ENCODE measurements around the gene CEP128.

The CEP128 gene

DNA sequence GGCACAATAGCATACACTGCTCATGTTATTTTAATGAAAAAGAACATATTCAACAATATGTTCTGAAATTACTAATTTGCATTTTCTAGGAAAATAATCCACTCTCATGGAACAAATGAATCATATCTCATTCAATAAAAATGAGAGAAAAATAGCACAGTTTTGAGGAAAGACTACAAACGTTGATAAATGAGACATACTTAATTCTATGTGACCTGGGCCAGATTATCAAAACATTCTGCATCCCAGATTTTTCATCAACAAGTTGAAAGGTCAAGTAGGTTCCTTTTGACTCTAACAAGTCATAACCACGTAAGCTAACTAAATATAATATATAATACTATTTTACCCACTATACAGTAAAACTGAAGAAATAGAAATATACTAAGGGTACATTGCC, 296.7 kb downstream of the CEP128 start:
- no peak for DNase-seq
- no peaks in the 10 kb centered on the region for H3K36me3 ChIP-seq (ENCODE audit: control insufficient read depth in 1 of 2, insufficient read depth in 2 of 2, low read length in 2 of 2)
- H4K8ac ChIP-seq (ENCODE audit: low read depth, low read length): no peak overlapping the region
- no CpG with 5 or more reads among the region's 2 CpGs for WGBS (ENCODE audit: extremely low coverage, insufficient coverage, insufficient read length)
- no peak overlapping the region for H3K4me2 ChIP-seq (ENCODE audit: low read length)
- H3K23ac ChIP-seq (ENCODE audit: low read length): no peak overlapping the region
- no peak overlapping the region for H3K27ac ChIP-seq (ENCODE audit: low read depth, low read length)
- no peaks in the 10 kb centered on the region for H3K79me2 ChIP-seq (ENCODE audit: control insufficient read depth, insufficient read depth, low read length, poor library complexity)
- H4K91ac ChIP-seq (ENCODE audit: low read depth, low read length): no peak overlapping the region
- peaks cover 2% of the 10 kb centered on the region for H3K9me3 ChIP-seq (ENCODE audit: insufficient read depth, low read depth, low read length)
- no peaks in the 10 kb centered on the region for H3K79me1 ChIP-seq (ENCODE audit: low read length)
- no peak overlapping the region for H3K14ac ChIP-seq (ENCODE audit: low read length)
- no peak overlapping the region for H3K9ac ChIP-seq (ENCODE audit: low read length)
- H3K4me3 ChIP-seq (ENCODE audit: low read depth, low read length): no peak overlapping the region
- H3K4me1 ChIP-seq (ENCODE audit: control insufficient read depth in 1 of 2, insufficient read depth in 2 of 2, low read length in 2 of 2): no peaks in the 10 kb centered on the region
- no peak overlapping the region for H3K4ac ChIP-seq (ENCODE audit: low read depth, low read length)
- H2AFZ ChIP-seq (ENCODE audit: insufficient read depth, low read length, poor library complexity): no peak overlapping the region
- no peak overlapping the region for H2BK12ac ChIP-seq (ENCODE audit: low read length)
- H4K12ac ChIP-seq (ENCODE audit: low read depth, low read length): no peak overlapping the region
- H3K18ac ChIP-seq (ENCODE audit: low read length): no peak overlapping the region
- no peak overlapping the region for H2BK120ac ChIP-seq (ENCODE audit: insufficient read depth, low read length, poor library complexity)
- H3K27me3 ChIP-seq (ENCODE audit: insufficient read depth, low read length): no peaks in the 10 kb centered on the region
- H2BK5ac ChIP-seq (ENCODE audit: low read depth, low read length, poor library complexity): no peak overlapping the region
- H2AK5ac ChIP-seq (ENCODE audit: low read length): no peak overlapping the region

DNA sequence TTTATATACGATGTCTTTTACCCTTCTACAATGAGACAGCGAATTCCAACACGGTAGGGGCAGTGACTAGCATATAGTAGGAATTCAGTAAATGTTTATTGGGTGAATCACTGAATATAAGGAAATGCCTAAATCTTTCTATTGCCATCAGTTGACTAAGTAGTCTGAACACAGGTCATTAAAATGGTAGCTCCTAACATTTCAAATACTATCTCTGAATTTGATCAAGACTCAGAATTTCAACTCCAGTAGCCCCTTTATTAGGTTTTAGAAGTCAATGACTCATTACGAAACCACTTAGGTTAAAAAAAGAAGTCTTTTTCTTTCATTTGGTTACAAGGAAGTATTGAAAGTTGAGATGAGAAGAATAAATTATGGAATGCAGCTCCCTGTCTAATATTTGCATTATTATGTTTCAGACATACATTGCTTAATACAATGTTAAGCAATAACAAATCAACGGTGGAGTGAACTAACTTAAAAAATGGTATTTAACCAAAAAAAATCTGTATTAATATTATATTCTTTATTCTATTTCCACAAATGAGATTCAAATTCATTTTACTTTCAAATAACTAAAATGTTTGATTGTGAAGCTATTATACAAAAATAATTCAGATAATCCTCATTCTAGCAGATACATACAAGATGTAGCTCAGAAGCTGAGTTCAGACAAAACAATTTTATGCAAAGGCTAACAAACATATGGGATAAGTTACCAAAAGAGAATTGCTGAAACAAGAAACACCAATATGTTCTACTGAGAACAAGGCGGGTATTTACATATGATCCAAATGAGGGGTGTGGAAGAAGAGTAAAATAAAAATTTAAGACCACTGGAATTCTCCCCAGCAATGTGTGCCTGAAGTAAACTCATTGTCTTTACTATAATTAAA, 302.7 kb downstream of the CEP128 start:
- no peak overlapping the region for H3K23ac ChIP-seq (ENCODE audit: low read length)
- H2BK120ac ChIP-seq (ENCODE audit: insufficient read depth, low read length, poor library complexity): no peak overlapping the region
- no peak overlapping the region for H3K14ac ChIP-seq (ENCODE audit: low read length)
- no peaks in the 10 kb centered on the region for H3K36me3 ChIP-seq (ENCODE audit: control insufficient read depth in 1 of 2, insufficient read depth in 2 of 2, low read length in 2 of 2)
- peaks cover 2% of the 10 kb centered on the region for H3K9me3 ChIP-seq (ENCODE audit: insufficient read depth, low read depth, low read length)
- no peak overlapping the region for H4K91ac ChIP-seq (ENCODE audit: low read depth, low read length)
- peaks cover 0 to 2% of the 10 kb centered on the region in 2 experiments for H3K4me1 ChIP-seq (ENCODE audit: control insufficient read depth in 1 of 2, insufficient read depth in 2 of 2, low read length in 2 of 2)
- H2AFZ ChIP-seq (ENCODE audit: insufficient read depth, low read length, poor library complexity): no peak overlapping the region
- no peak overlapping the region for H3K18ac ChIP-seq (ENCODE audit: low read length)
- no peak overlapping the region for H3K4me2 ChIP-seq (ENCODE audit: low read length)
- no peak overlapping the region for H2BK12ac ChIP-seq (ENCODE audit: low read length)
- no peak overlapping the region for H4K8ac ChIP-seq (ENCODE audit: low read depth, low read length)
- no peak overlapping the region for H3K4ac ChIP-seq (ENCODE audit: low read depth, low read length)
- no peak overlapping the region for H2BK5ac ChIP-seq (ENCODE audit: low read depth, low read length, poor library complexity)
- H2AK5ac ChIP-seq (ENCODE audit: low read length): no peak overlapping the region
- H3K27me3 ChIP-seq (ENCODE audit: insufficient read depth, low read length): no peaks in the 10 kb centered on the region
- no peak overlapping the region for H3K27ac ChIP-seq (ENCODE audit: low read depth, low read length)
- no CpG with 5 or more reads among the region's 6 CpGs for WGBS (ENCODE audit: extremely low coverage, insufficient coverage, insufficient read length)
- DNase-seq: peak; percentile 38 to 84
- H3K9ac ChIP-seq (ENCODE audit: low read length): no peak overlapping the region
- H3K79me1 ChIP-seq (ENCODE audit: low read length): no peaks in the 10 kb centered on the region
- no peaks in the 10 kb centered on the region for H3K79me2 ChIP-seq (ENCODE audit: control insufficient read depth, insufficient read depth, low read length, poor library complexity)
- no peak overlapping the region for H4K12ac ChIP-seq (ENCODE audit: low read depth, low read length)
- no peak overlapping the region for H3K4me3 ChIP-seq (ENCODE audit: low read depth, low read length)

DNA sequence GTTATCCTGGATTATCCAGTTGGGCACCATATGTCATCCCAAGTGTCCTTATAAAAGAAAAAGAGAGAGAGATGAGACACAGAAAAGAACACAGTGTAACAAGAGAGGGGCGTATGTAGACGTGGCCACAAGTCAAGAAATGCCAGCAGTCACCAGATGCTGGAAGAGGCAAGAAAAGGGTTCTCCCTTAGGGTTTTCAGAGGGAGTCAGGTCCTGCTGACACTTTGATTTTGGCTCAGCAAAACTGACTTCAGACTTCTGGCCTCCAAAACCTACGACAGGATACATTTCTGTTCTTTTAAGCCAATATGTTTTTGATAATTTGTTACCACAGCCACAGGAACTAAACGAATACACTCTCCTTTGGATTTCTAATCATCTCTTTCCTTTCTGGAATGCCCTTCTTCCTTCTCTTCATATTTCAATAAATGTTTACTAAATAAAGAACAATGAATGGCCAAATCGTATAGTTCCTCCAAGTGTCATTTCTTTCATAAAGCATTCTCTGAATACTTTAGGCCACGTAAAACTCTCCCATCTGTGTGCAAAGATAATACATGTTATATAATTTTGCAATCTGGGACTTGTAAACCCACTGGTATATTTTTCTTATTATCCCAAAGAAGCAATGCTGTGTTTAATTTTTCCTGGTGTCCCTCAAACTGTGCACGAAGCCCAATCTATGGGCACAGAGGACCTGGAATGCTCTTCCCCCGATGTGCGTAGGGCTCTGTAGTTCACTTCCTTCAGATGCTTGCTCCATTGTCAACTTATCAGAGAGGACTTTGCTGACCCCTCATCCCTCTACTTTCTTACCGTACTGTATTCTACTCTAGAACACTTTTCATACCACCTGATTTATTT, 303.6 kb downstream of the CEP128 start:
- no peak overlapping the region for H3K4me2 ChIP-seq (ENCODE audit: low read length)
- no peak overlapping the region for H3K14ac ChIP-seq (ENCODE audit: low read length)
- H3K18ac ChIP-seq (ENCODE audit: low read length): no peak overlapping the region
- no peak overlapping the region for H2AFZ ChIP-seq (ENCODE audit: insufficient read depth, low read length, poor library complexity)
- WGBS (ENCODE audit: extremely low coverage, insufficient coverage, insufficient read length): no CpG with 5 or more reads among the region's 10 CpGs
- H2BK120ac ChIP-seq (ENCODE audit: insufficient read depth, low read length, poor library complexity): peak overlapping the region; percentile 60
- H3K23ac ChIP-seq (ENCODE audit: low read length): no peak overlapping the region
- peaks cover 0 to 2% of the 10 kb centered on the region in 2 experiments for H3K4me1 ChIP-seq (ENCODE audit: control insufficient read depth in 1 of 2, insufficient read depth in 2 of 2, low read length in 2 of 2)
- H3K4me3 ChIP-seq (ENCODE audit: low read depth, low read length): no peak overlapping the region
- H3K27ac ChIP-seq (ENCODE audit: low read depth, low read length): no peak overlapping the region
- no peak overlapping the region for H3K4ac ChIP-seq (ENCODE audit: low read depth, low read length)
- H3K79me2 ChIP-seq (ENCODE audit: control insufficient read depth, insufficient read depth, low read length, poor library complexity): no peaks in the 10 kb centered on the region
- H3K36me3 ChIP-seq (ENCODE audit: control insufficient read depth in 1 of 2, insufficient read depth in 2 of 2, low read length in 2 of 2): no peaks in the 10 kb centered on the region
- H2AK5ac ChIP-seq (ENCODE audit: low read length): peak overlapping the region; percentile 74
- peak overlapping the region; percentile 37 for H4K91ac ChIP-seq (ENCODE audit: low read depth, low read length)
- H4K8ac ChIP-seq (ENCODE audit: low read depth, low read length): no peak overlapping the region
- no peak overlapping the region for H2BK5ac ChIP-seq (ENCODE audit: low read depth, low read length, poor library complexity)
- H3K9me3 ChIP-seq (ENCODE audit: insufficient read depth, low read depth, low read length): no peaks in the 10 kb centered on the region
- H3K9ac ChIP-seq (ENCODE audit: low read length): no peak overlapping the region
- H4K12ac ChIP-seq (ENCODE audit: low read depth, low read length): no peak overlapping the region
- peak in 1 of 2 donors; percentile 43 for DNase-seq
- H2BK12ac ChIP-seq (ENCODE audit: low read length): peak overlapping the region; percentile 58
- no peaks in the 10 kb centered on the region for H3K79me1 ChIP-seq (ENCODE audit: low read length)
- no peaks in the 10 kb centered on the region for H3K27me3 ChIP-seq (ENCODE audit: insufficient read depth, low read length)

DNA sequence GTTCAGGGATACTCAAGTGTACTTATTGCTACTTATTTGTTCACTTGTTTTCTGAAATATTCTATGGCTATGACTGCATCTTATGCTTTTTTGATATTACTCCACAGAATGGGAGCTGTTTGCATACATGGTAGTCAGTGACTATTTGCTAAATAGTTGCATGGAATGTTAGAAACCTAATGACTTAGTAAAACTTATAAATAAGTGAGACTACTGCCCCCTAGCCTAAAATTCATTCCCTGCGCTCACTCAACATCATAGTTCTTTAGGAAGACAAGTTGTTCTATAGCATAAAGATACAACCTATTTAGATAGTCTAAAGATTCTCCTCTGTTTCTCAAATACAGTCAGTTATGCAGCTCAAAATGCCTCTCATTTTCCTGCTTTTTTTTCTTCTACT, 305.5 kb downstream of the CEP128 start:
- H3K27ac ChIP-seq (ENCODE audit: low read depth, low read length): no peak overlapping the region
- no peaks in the 10 kb centered on the region for H3K79me2 ChIP-seq (ENCODE audit: control insufficient read depth, insufficient read depth, low read length, poor library complexity)
- no peak overlapping the region for H3K4ac ChIP-seq (ENCODE audit: low read depth, low read length)
- H3K23ac ChIP-seq (ENCODE audit: low read length): no peak overlapping the region
- no peak overlapping the region for H3K4me3 ChIP-seq (ENCODE audit: low read depth, low read length)
- H3K27me3 ChIP-seq (ENCODE audit: insufficient read depth, low read length): no peaks in the 10 kb centered on the region
- no peak overlapping the region for H2BK120ac ChIP-seq (ENCODE audit: insufficient read depth, low read length, poor library complexity)
- H4K12ac ChIP-seq (ENCODE audit: low read depth, low read length): no peak overlapping the region
- H3K9ac ChIP-seq (ENCODE audit: low read length): no peak overlapping the region
- H4K91ac ChIP-seq (ENCODE audit: low read depth, low read length): no peak overlapping the region
- H2AFZ ChIP-seq (ENCODE audit: insufficient read depth, low read length, poor library complexity): no peak overlapping the region
- H3K4me2 ChIP-seq (ENCODE audit: low read length): no peak overlapping the region
- WGBS (ENCODE audit: extremely low coverage, insufficient coverage, insufficient read length): no CpG with 5 or more reads among the region's 1 CpG
- no peak overlapping the region for H3K18ac ChIP-seq (ENCODE audit: low read length)
- H4K8ac ChIP-seq (ENCODE audit: low read depth, low read length): no peak overlapping the region
- no peaks in the 10 kb centered on the region for H3K9me3 ChIP-seq (ENCODE audit: insufficient read depth, low read depth, low read length)
- no peak overlapping the region for H2BK5ac ChIP-seq (ENCODE audit: low read depth, low read length, poor library complexity)
- no peaks in the 10 kb centered on the region for H3K79me1 ChIP-seq (ENCODE audit: low read length)
- no peak overlapping the region for H3K14ac ChIP-seq (ENCODE audit: low read length)
- peak in 1 of 2 donors; percentile 50 for DNase-seq
- H3K4me1 ChIP-seq (ENCODE audit: control insufficient read depth in 1 of 2, insufficient read depth in 2 of 2, low read length in 2 of 2): peaks cover 0 to 2% of the 10 kb centered on the region in 2 experiments
- no peaks in the 10 kb centered on the region for H3K36me3 ChIP-seq (ENCODE audit: control insufficient read depth in 1 of 2, insufficient read depth in 2 of 2, low read length in 2 of 2)
- H2BK12ac ChIP-seq (ENCODE audit: low read length): no peak overlapping the region
- no peak overlapping the region for H2AK5ac ChIP-seq (ENCODE audit: low read length)
